Measurements from ENCODE around the gene IGFBP7.

The IGFBP7 gene

GRCh38 chr4:57099363-57099762 is 10.8 kb downstream of the IGFBP7 start:
- TF ChIP-seq, protein P1, sequence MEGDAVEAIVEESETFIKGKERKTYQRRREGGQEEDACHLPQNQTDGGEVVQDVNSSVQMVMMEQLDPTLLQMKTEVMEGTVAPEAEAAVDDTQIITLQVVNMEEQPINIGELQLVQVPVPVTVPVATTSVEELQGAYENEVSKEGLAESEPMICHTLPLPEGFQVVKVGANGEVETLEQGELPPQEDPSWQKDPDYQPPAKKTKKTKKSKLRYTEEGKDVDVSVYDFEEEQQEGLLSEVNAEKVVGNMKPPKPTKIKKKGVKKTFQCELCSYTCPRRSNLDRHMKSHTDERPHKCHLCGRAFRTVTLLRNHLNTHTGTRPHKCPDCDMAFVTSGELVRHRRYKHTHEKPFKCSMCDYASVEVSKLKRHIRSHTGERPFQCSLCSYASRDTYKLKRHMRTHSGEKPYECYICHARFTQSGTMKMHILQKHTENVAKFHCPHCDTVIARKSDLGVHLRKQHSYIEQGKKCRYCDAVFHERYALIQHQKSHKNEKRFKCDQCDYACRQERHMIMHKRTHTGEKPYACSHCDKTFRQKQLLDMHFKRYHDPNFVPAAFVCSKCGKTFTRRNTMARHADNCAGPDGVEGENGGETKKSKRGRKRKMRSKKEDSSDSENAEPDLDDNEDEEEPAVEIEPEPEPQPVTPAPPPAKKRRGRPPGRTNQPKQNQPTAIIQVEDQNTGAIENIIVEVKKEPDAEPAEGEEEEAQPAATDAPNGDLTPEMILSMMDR (IDR thresholded peaks at IDR 0.05; ENCODE audit: control insufficient read depth, extremely low read depth, insufficient read depth) = no peak
- no peak overlapping the region for H3K4me3 ChIP-seq (ENCODE audit: low read depth, low read length)
- no peak for DNase-seq (ENCODE audit: low read depth)

- DNase-seq (ENCODE audit: low read depth) = no peak
- TF ChIP-seq, protein P1 (IDR thresholded peaks at IDR 0.05; ENCODE audit: control insufficient read depth, extremely low read depth, insufficient read depth) = no peak
- no peak overlapping the region for H3K4me3 ChIP-seq (ENCODE audit: low read depth, low read length)
Observed at GRCh38 chr4:57098941-57099340, 11.2 kb downstream of the IGFBP7 start.

- TF ChIP-seq, protein P1 (IDR thresholded peaks at IDR 0.05; ENCODE audit: control insufficient read depth, extremely low read depth, insufficient read depth) = no peak
- no peak overlapping the region for H3K4me3 ChIP-seq (ENCODE audit: low read depth, low read length)
- no peak for DNase-seq (ENCODE audit: low read depth)
Observed at GRCh38 chr4:57098415-57098814, 11.8 kb downstream of the IGFBP7 start.

- H3K4me3 ChIP-seq (ENCODE audit: low read depth, low read length) = no peak overlapping the region
- TF ChIP-seq, protein P1 (IDR thresholded peaks at IDR 0.05; ENCODE audit: control insufficient read depth, extremely low read depth, insufficient read depth) = no peak
Observed at GRCh38 chr4:57097711-57098110, 12.5 kb downstream of the IGFBP7 start.

DNA sequence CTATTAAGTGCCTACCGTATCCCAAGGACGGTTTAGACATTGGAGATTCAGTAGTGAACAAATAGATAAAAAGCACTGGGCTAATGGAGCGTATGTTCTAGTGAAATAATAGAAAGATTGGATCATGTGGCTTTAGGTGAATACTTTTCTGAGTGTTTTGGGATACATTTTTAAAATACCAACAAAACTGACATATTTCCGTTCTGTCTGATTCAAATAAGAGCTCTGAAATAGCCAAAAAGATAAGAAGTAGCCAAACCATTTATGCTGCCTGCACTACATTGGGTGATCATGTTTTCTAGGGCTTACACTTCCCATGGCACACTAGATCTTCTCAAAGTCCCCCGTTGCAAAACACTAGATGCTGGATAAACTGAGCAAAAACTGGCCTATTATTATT is 14.2 kb downstream of the IGFBP7 start:
- H3K4me3 ChIP-seq (ENCODE audit: low read depth, low read length) = no peak overlapping the region
- DNase-seq (ENCODE audit: low read depth) = no peak
- TF ChIP-seq, protein P1 (IDR thresholded peaks at IDR 0.05; ENCODE audit: control insufficient read depth, extremely low read depth, insufficient read depth) = no peak

More at GRCh38 chr4:57097711-57098110, 12.5 kb downstream of the IGFBP7 start:
- no peak for DNase-seq (ENCODE audit: low read depth)

DNA sequence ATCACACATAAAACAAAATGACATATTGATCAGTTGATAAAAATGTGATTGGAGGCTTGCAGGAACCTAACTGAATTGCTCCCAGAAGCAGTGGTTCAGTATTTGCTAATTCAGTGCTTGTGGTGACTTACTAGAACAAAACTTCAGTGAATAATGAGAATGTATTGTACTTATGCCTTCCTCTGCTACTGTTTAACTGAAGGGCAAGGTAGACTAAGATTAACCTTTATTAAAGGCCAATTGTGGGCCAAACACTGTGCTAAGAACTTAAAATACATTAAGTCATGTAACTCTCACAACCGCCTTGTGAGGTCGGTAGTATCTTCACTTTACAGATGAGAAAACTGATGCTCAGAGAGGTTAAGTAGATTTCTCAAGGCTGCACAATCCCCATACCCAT is 14.9 kb downstream of the IGFBP7 start:
- TF ChIP-seq, protein P1 (IDR thresholded peaks at IDR 0.05; ENCODE audit: control insufficient read depth, extremely low read depth, insufficient read depth) = no peak
- H3K4me3 ChIP-seq (ENCODE audit: low read depth, low read length) = no peak overlapping the region
- DNase-seq (ENCODE audit: low read depth) = no peak

GRCh38 chr4:57094832-57095223 is 15.4 kb downstream of the IGFBP7 start:
- DNase-seq (ENCODE audit: low read depth) = no peak
- TF ChIP-seq, protein P1 (IDR thresholded peaks at IDR 0.05; ENCODE audit: control insufficient read depth, extremely low read depth, insufficient read depth) = no peak

More at GRCh38 chr4:57094832-57095223, 15.4 kb downstream of the IGFBP7 start:
- no peak overlapping the region for H3K4me3 ChIP-seq (ENCODE audit: low read depth, low read length)
